Measurements from ENCODE around the gene CFAP99. TPM values are rescaled to one million over a fixed set of nuclear protein-coding genes. Genes with fewer than 3 reads are reported as not detected.

The CFAP99 gene
- total and polyA plus RNA-seq, 2 experiments from 2014 or later, result not detected

DNA sequence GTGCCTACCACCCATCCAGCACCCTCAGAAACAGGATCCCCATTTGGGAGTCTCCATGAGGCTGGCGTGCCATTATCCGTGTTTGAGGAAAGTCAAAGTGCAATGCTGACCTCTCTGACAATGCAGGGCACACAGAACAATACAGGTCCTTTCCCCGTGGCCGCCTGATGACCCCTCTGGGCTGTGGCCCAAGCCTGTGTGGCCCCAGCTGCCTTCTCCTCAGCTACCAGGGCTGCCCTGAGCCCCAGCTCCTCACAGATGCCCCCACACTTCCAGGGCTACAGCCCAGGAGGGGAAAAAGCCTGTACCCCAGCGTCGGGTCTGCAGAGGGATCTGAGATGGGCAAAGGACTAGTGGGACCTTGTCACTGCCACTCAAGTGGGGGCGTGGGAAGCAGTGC, 15.8 kb upstream of the CFAP99 start:
- Mint-ChIP-seq H3K27me3 (ENCODE audit: insufficient read depth, low read depth, poor library complexity) (peaks cover 24% of the 10 kb centered on the region), H3K9me3 (no peaks in the 10 kb centered on the region), H3K4me1 (peaks cover 29% of the 10 kb centered on the region), H3K4me3 (no peak overlapping the region), H3K36me3 (ENCODE audit: low read depth) (no peaks in the 10 kb centered on the region; the same call in 2 of the 3 replicates), H3K27ac (no peak overlapping the region)
- no peaks in the 10 kb centered on the region for H3K27me3 ChIP-seq (ENCODE audit: insufficient read depth)
- ATAC-seq (no peak), DNase-seq (ENCODE audit: low spot score) (no peak)
- H3K4me1 ChIP-seq (ENCODE audit: insufficient read depth), result peaks cover 21% of the 10 kb centered on the region
- no peaks in the 10 kb centered on the region; the same call in 1 of the 2 replicates for H4K20me1 ChIP-seq (replicated peaks; ENCODE audit: insufficient read depth)
- H3F3A ChIP-seq (replicated peaks; ENCODE audit: low read depth), result no peaks in the 10 kb centered on the region
- H2AFZ ChIP-seq, result no peak overlapping the region
- H3K4me3 ChIP-seq, result no peak overlapping the region
- H3K79me2 ChIP-seq (replicated peaks; ENCODE audit: insufficient read depth), result no peaks in the 10 kb centered on the region
- no peak overlapping the region for H3K27ac ChIP-seq (ENCODE audit: low read depth)
- H3K36me3 ChIP-seq (ENCODE audit: insufficient read depth), result no peaks in the 10 kb centered on the region
- TF ChIP-seq CREB1 (CRISPR knock-in tag; IDR thresholded peaks at IDR 0.05; ENCODE audit: low read depth) (no peak), POLR2AphosphoS5 (IDR thresholded peaks at IDR 0.05; ENCODE audit: low read depth) (no peak), JUNB (IDR thresholded peaks at IDR 0.05; ENCODE audit: unreplicated experiment) (no peak), EZH2phosphoT487 (IDR thresholded peaks at IDR 0.05; ENCODE audit: unreplicated experiment) (no peak), STAT1 (IDR thresholded peaks at IDR 0.05; ENCODE audit: unreplicated experiment) (no peak)
- TF ChIP-seq, protein P1, sequence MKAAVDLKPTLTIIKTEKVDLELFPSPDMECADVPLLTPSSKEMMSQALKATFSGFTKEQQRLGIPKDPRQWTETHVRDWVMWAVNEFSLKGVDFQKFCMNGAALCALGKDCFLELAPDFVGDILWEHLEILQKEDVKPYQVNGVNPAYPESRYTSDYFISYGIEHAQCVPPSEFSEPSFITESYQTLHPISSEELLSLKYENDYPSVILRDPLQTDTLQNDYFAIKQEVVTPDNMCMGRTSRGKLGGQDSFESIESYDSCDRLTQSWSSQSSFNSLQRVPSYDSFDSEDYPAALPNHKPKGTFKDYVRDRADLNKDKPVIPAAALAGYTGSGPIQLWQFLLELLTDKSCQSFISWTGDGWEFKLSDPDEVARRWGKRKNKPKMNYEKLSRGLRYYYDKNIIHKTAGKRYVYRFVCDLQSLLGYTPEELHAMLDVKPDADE (IDR thresholded peaks at IDR 0.05), result no peak
- TF ChIP-seq, protein P2, sequence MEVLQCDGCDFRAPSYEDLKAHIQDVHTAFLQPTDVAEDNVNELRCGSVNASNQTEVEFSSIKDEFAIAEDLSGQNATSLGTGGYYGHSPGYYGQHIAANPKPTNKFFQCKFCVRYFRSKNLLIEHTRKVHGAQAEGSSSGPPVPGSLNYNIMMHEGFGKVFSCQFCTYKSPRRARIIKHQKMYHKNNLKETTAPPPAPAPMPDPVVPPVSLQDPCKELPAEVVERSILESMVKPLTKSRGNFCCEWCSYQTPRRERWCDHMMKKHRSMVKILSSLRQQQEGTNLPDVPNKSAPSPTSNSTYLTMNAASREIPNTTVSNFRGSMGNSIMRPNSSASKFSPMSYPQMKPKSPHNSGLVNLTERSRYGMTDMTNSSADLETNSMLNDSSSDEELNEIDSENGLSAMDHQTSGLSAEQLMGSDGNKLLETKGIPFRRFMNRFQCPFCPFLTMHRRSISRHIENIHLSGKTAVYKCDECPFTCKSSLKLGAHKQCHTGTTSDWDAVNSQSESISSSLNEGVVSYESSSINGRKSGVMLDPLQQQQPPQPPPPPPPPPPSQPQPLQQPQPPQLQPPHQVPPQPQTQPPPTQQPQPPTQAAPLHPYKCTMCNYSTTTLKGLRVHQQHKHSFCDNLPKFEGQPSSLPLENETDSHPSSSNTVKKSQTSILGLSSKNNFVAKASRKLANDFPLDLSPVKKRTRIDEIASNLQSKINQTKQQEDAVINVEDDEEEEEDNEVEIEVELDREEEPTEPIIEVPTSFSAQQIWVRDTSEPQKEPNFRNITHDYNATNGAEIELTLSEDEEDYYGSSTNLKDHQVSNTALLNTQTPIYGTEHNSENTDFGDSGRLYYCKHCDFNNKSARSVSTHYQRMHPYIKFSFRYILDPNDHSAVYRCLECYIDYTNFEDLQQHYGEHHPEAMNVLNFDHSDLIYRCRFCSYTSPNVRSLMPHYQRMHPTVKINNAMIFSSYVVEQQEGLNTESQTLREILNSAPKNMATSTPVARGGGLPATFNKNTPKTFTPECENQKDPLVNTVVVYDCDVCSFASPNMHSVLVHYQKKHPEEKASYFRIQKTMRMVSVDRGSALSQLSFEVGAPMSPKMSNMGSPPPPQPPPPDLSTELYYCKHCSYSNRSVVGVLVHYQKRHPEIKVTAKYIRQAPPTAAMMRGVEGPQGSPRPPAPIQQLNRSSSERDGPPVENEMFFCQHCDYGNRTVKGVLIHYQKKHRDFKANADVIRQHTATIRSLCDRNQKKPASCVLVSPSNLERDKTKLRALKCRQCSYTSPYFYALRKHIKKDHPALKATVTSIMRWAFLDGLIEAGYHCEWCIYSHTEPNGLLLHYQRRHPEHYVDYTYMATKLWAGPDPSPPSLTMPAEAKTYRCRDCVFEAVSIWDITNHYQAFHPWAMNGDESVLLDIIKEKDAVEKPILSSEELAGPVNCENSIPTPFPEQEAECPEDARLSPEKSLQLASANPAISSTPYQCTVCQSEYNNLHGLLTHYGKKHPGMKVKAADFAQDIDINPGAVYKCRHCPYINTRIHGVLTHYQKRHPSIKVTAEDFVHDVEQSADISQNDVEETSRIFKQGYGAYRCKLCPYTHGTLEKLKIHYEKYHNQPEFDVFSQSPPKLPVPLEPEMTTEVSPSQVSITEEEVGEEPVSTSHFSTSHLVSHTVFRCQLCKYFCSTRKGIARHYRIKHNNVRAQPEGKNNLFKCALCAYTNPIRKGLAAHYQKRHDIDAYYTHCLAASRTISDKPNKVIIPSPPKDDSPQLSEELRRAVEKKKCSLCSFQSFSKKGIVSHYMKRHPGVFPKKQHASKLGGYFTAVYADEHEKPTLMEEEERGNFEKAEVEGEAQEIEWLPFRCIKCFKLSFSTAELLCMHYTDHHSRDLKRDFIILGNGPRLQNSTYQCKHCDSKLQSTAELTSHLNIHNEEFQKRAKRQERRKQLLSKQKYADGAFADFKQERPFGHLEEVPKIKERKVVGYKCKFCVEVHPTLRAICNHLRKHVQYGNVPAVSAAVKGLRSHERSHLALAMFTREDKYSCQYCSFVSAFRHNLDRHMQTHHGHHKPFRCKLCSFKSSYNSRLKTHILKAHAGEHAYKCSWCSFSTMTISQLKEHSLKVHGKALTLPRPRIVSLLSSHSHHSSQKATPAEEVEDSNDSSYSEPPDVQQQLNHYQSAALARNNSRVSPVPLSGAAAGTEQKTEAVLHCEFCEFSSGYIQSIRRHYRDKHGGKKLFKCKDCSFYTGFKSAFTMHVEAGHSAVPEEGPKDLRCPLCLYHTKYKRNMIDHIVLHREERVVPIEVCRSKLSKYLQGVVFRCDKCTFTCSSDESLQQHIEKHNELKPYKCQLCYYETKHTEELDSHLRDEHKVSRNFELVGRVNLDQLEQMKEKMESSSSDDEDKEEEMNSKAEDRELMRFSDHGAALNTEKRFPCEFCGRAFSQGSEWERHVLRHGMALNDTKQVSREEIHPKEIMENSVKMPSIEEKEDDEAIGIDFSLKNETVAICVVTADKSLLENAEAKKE (CRISPR knock-in tag; IDR thresholded peaks at IDR 0.05), result no peak
- TF ChIP-seq, protein P3, sequence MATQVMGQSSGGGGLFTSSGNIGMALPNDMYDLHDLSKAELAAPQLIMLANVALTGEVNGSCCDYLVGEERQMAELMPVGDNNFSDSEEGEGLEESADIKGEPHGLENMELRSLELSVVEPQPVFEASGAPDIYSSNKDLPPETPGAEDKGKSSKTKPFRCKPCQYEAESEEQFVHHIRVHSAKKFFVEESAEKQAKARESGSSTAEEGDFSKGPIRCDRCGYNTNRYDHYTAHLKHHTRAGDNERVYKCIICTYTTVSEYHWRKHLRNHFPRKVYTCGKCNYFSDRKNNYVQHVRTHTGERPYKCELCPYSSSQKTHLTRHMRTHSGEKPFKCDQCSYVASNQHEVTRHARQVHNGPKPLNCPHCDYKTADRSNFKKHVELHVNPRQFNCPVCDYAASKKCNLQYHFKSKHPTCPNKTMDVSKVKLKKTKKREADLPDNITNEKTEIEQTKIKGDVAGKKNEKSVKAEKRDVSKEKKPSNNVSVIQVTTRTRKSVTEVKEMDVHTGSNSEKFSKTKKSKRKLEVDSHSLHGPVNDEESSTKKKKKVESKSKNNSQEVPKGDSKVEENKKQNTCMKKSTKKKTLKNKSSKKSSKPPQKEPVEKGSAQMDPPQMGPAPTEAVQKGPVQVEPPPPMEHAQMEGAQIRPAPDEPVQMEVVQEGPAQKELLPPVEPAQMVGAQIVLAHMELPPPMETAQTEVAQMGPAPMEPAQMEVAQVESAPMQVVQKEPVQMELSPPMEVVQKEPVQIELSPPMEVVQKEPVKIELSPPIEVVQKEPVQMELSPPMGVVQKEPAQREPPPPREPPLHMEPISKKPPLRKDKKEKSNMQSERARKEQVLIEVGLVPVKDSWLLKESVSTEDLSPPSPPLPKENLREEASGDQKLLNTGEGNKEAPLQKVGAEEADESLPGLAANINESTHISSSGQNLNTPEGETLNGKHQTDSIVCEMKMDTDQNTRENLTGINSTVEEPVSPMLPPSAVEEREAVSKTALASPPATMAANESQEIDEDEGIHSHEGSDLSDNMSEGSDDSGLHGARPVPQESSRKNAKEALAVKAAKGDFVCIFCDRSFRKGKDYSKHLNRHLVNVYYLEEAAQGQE (IDR thresholded peaks at IDR 0.05; ENCODE audit: unreplicated experiment), result no peak
- H3K9me2 ChIP-seq (ENCODE audit: insufficient read depth), result no peaks in the 10 kb centered on the region
- peak overlapping the region; percentile 78; the same call in 1 of the 2 replicates for H3K4me2 ChIP-seq

Data from GM23338 (cell line).